ENCODE data around the gene PAX7. TPM values are rescaled to one million over a fixed set of nuclear protein-coding genes. Genes with fewer than 3 reads are reported as not detected.

The PAX7 gene
- total RNA-seq, 1 donor from 2014 or later = not detected

GRCh38 chr1:18611311-18611710, 19.3 kb upstream of the PAX7 start:
- no peak for DNase-seq
- no peaks in the 10 kb centered on the region for H3K4me1 Mint-ChIP-seq
- no peaks in the 10 kb centered on the region for H3K9me3 Mint-ChIP-seq
- peaks cover 5% of the 10 kb centered on the region for H3K27me3 Mint-ChIP-seq
- POLR2A ChIA-PET = no interaction called here
- no peak for ATAC-seq (ENCODE audit: low read depth)
- CTCF ChIA-PET = no interaction called here
- intact Hi-C loops (cut with micrococcal nuclease) = no loop called here
- H3K36me3 Mint-ChIP-seq (ENCODE audit: low read depth) = no peaks in the 10 kb centered on the region
- no peak overlapping the region for H3K4me3 Mint-ChIP-seq
- no peak overlapping the region for H3K27ac Mint-ChIP-seq
- TF ChIP-seq CTCF (IDR thresholded peaks at IDR 0.05) = no peak

GRCh38 chr1:18612073-18612472, 18.6 kb upstream of the PAX7 start:
- H3K27ac Mint-ChIP-seq = no peak overlapping the region
- TF ChIP-seq CTCF (IDR thresholded peaks at IDR 0.05) = no peak

GRCh38 chr1:18614069-18614735, 16.4 kb upstream of the PAX7 start:
- no peak for TF ChIP-seq CTCF (IDR thresholded peaks at IDR 0.05)
- ChIA-PET CTCF (interaction anchor here (1.3 kb wide), 1 partner anchor 17 kb away, joined by 3 read pairs; no protein-coding TSS in a partner anchor), POLR2A (no interaction called here)
- no peaks in the 10 kb centered on the region for H3K9me3 Mint-ChIP-seq
- intact Hi-C loops (cut with micrococcal nuclease) = no loop called here
- DNase-seq = no peak
- no peaks in the 10 kb centered on the region for H3K36me3 Mint-ChIP-seq (ENCODE audit: low read depth)
- no peak for ATAC-seq (ENCODE audit: low read depth)
- H3K4me1 Mint-ChIP-seq = no peaks in the 10 kb centered on the region
- peaks cover 5% of the 10 kb centered on the region for H3K27me3 Mint-ChIP-seq
- H3K4me3 Mint-ChIP-seq = no peak overlapping the region
- no peak overlapping the region for H3K27ac Mint-ChIP-seq

More at GRCh38 chr1:18612073-18612472, 18.6 kb upstream of the PAX7 start:
- ChIA-PET POLR2A (no interaction called here), CTCF (no interaction called here)
- no peaks in the 10 kb centered on the region for H3K36me3 Mint-ChIP-seq (ENCODE audit: low read depth)
- DNase-seq (no peak), ATAC-seq (ENCODE audit: low read depth) (no peak)
- no peak overlapping the region for H3K4me3 Mint-ChIP-seq
- H3K4me1 Mint-ChIP-seq = no peaks in the 10 kb centered on the region
- H3K27me3 Mint-ChIP-seq = peaks cover 5% of the 10 kb centered on the region
- H3K9me3 Mint-ChIP-seq = no peaks in the 10 kb centered on the region
- intact Hi-C loops (cut with micrococcal nuclease) = no loop called here

- intact Hi-C loops (cut with micrococcal nuclease) = no loop called here
- H3K9me3 Mint-ChIP-seq = no peaks in the 10 kb centered on the region
Measured at GRCh38 chr1:18618546-18619466, 11.8 kb upstream of the PAX7 start.

More at GRCh38 chr1:18618546-18619466, 11.8 kb upstream of the PAX7 start:
- Mint-ChIP-seq H3K4me3 (no peak overlapping the region), H3K36me3 (ENCODE audit: low read depth) (no peaks in the 10 kb centered on the region), H3K27me3 (peaks cover 12% of the 10 kb centered on the region), H3K27ac (no peak overlapping the region), H3K4me1 (no peaks in the 10 kb centered on the region)
- TF ChIP-seq CTCF (IDR thresholded peaks at IDR 0.05) = no peak
- no peak for DNase-seq
- ChIA-PET POLR2A (no interaction called here), CTCF (no interaction called here)
- ATAC-seq (ENCODE audit: low read depth) = no peak
